GM12872 (cell line): ENCODE data around the gene RBL1.

ENCODE experiments used
- CTCF ChIP-seq: IDR thresholded peaks from 3 replicates; pipeline ENCODE4 v1.5.1; 2011; ENCODE audit warnings: low read depth, mild to moderate bottlenecking, low read length, moderate library complexity; ENCODE audit not compliant: insufficient read depth

Gene RBL1

DNA sequence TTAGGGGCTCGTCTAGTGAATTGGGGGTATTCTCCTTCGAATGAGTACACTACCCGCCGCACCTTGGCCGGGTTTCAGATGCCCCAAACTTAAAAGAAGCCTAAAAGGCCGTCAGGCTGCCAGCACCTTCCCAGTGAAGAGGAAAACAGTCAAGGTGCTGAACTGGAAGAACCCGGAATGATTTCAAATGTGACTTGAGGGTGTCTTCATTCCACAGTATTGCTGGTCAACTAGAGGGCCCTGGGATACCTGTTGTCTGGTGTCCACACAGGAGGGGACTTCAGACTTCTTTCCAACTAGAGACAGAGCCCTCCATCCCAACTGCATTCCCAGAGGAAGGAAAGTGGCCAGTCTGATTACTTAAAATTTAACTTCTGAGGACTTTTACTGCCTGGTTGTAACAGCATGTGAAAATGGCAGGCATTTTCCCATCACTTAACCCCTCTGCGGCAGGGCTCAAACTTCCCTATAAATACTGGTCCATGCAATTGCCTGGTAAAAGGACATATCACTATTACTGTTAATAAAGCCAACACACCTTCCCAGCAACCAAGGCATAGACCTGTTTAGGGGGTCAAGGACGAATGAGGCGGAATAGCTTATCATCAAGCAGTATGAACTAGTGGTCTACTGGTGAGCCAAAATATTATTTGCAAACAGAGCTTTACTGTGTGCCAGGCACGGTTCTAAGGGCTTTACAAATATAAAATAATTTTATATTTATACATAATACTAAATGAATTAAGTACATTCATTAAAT lies 143.6 kb downstream of the RBL1 start:
- no peak for TF ChIP-seq CTCF

GRCh38 chr20:36951198-36951978 lies 144.4 kb downstream of the RBL1 start, which contains the start of gene SAMHD1:
Gene SAMHD1 (minus strand): TSS chr20:36951708. CDS start chr20:36951643, 65 bp downstream.
- 0 out of 3 replicates have a peak, but pooled peaks have one; percentile 2 for TF ChIP-seq CTCF

GRCh38 chr20:36950414-36951197 lies 145.2 kb downstream of the RBL1 start:
- no peak for TF ChIP-seq CTCF
